HG02623 (cell line): ENCODE data around the gene DPYSL3.

Source experiments
- ATAC-seq: cut with Tn5 transposase; IDR thresholded peaks from one replicate; pipeline ENCODE4 v1.9.1; 2021; ENCODE audit warnings: moderate library complexity; ENCODE audit not compliant: unreplicated experiment

Gene DPYSL3

GRCh38 chr5:147515269-147515668 is 5.4 kb upstream of the DPYSL3 start:
- no peak for ATAC-seq

- no peak for ATAC-seq
These were observed 3.0 kb upstream of the DPYSL3 start for GRCh38 chr5:147512659-147513379.

- no peak for ATAC-seq
These were observed 1.0 kb upstream of the DPYSL3 start for GRCh38 chr5:147510885-147511284.

- no peak for ATAC-seq
These were observed 693 bp downstream of the DPYSL3 start for GRCh38 chr5:147509041-147509709.

GRCh38 chr5:147508711-147509040 is 1.2 kb downstream of the DPYSL3 start:
- ATAC-seq = no peak

GRCh38 chr5:147507480-147508126 is 2.3 kb downstream of the DPYSL3 start:
- ATAC-seq = no peak

- no peak for ATAC-seq
These were observed 5.3 kb downstream of the DPYSL3 start for GRCh38 chr5:147504535-147504934.

GRCh38 chr5:147504011-147504410 is 5.9 kb downstream of the DPYSL3 start:
- ATAC-seq = no peak

- no peak for ATAC-seq
These were observed 18.9 kb downstream of the DPYSL3 start for GRCh38 chr5:147490989-147491388.

GRCh38 chr5:147487031-147487750 is 22.7 kb downstream of the DPYSL3 start:
- no peak for ATAC-seq

- ATAC-seq = no peak
These were observed 24.1 kb downstream of the DPYSL3 start for GRCh38 chr5:147485814-147486213.

- ATAC-seq = no peak
These were observed 24.8 kb downstream of the DPYSL3 start for GRCh38 chr5:147485046-147485445.

- no peak for ATAC-seq
These were observed 25.2 kb downstream of the DPYSL3 start for GRCh38 chr5:147484708-147485020.

- no peak for ATAC-seq
These were observed 25.7 kb downstream of the DPYSL3 start for GRCh38 chr5:147483961-147484707.

GRCh38 chr5:147483188-147483790 is 26.6 kb downstream of the DPYSL3 start:
- no peak for ATAC-seq

- no peak for ATAC-seq
These were observed 27.1 kb downstream of the DPYSL3 start for GRCh38 chr5:147482706-147483180.

GRCh38 chr5:147481874-147482705 is 27.8 kb downstream of the DPYSL3 start:
- ATAC-seq = peak; percentile 74

- no peak for ATAC-seq
These were observed 28.5 kb downstream of the DPYSL3 start for GRCh38 chr5:147481376-147481775.

- no peak for ATAC-seq
These were observed 29.9 kb downstream of the DPYSL3 start for GRCh38 chr5:147479949-147480348.

- no peak for ATAC-seq
These were observed 30.4 kb downstream of the DPYSL3 start for GRCh38 chr5:147479444-147479843.
